GM18907 (cell line): Measurements from ENCODE around the gene WWP2.
A peak's percentile ranks its signal among the peaks of the same experiment; 100 is the strongest.

ENCODE experiments used
- ATAC-seq: cut with Tn5 transposase; IDR thresholded peaks from one replicate; pipeline ENCODE4 v1.9.1; 2021; ENCODE audit warnings: mild to moderate bottlenecking, moderate library complexity; ENCODE audit not compliant: unreplicated experiment

WWP2 gene

GRCh38 chr16:69829338-69829737 is 67.2 kb downstream of the WWP2 start:
- no peak for ATAC-seq

DNA sequence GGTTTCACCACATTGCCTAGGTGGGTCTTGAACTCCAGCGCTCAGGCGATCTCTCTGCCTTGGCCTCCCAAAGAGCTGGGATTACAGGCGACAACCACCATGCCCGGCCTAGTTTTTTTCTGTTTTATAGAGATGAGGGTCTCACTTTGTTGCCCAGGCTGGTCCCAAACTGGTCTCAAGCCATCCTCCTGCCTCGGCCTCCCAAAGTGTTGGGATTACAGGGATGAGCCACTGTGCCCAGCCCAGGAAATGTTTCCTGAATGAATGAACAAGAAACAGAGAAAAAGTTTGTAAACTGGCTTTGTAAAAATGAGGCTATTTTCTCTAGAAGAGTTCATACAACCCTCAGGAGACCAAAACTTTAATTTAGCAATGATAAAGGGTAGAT is 68.0 kb downstream of the WWP2 start:
- ATAC-seq, result no peak

DNA sequence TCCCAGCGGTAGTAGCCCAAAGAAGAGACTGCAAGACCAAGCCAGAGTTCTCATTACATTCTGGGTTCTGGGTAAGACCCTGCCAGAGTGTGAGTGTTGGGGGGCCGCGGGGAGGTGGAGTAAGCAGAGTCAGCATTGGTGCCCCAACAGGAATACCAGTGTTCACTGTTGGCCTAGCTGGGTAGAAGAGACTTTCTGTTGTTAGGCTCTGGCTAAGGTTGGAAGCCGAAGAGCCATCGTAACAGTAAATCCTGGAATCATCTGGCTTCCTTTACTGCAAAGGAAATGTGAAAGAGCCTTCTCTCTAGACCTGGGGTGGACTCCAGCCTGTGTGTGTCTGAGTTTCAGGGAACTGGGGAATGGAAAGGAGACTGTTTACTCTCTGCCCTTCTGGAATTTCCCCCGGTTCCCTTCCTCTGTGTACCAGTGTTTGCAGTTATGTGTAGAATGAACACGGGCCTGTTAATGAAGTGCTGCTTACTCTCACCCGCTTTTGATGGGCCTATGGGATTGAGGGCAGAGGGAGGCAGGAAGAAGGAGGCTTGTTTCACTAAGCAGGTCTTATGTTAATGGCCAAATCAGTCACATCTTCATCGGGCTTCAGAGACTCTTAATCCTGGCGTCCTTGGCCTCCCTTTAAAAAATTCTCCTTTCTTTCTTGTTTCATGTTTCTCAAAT is 68.5 kb downstream of the WWP2 start:
- ATAC-seq, result no peak

DNA sequence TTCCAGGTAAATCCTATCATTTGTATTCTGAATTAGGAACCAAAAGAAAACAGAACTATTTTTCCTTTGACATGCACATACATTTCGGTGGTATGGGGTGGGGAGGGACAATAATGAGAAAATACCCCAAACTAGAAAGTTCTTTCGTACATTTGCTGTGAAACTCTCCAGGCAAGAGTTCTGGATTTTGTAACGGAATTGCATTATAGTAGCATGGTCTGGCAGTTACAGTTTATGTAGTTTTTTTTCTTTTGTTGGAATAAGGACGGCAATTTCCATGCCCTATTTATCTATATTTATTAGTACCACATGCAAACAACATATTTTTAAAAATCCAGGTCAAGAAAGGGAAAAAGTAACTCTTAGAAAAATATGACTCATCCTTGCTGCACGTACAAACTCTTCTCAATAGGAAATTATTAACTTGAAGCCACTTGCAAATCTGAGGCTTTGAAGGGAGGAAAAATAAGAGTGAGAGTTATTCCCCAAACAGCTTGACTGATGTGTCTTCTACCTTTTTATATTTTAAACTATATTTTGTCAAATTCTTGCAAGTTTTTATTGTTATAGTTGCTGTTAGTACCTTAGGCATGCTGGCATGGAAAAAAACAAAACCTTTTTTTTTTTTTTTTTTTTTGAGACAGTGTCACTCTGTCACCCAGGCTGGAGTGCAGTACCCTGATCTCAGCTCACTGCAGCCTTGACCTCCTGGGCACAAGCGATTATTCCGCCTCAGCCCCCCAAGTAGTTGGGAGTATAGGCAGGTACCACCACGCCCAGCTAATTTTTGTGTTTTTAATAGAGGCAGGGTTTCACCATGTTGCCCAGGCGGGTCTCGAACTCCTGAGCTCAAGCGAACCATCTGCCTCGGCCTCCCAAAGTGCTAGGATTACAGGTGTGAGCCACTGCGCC is 69.3 kb downstream of the WWP2 start:
- no peak for ATAC-seq

DNA sequence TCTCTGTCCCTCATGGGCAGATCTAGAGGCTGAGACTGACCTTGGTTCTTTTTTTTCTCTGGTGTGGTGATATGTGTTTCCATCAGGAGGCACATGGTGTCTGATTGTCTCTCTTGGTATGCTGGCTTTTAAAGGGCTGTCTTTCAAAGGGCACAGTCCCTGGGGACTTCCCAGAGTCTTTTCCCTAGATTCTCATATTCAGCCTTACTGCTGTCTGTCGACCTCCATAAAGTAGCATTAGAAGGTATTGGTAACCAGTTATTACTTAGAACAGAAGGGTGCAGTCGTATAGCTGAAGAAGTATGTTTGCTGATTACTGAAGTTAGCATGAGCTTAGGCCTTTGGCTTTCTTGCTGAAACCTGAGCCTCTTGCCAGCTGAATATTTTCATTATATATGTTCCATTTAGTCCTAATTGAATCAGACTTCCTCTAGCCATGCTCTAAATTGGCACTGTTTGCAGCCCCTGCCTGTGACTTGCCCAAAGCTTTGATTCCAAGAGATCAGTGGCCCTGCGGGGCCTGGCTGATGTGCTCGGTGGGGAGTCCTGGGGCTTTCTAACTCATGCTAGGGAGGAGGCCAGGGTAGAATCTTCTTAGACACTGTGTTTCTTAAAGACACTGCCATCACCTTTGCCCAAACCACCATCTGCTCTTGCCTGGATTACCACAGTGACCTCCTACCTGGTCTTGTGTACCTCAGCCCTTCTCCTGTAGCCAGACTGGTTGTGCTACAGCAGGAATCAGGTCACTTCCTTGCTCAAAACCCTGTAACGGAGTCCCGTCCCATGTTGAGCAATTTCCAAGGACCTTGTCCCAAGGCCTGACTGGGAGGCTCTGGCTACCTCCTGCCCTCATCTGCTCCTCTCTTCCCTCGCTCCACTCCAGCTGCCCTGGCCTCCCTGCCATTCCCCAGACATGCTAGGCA is 71.5 kb downstream of the WWP2 start:
- no peak for ATAC-seq

- peak; percentile 70 for ATAC-seq
Measured at GRCh38 chr16:69834807-69835466, 72.8 kb downstream of the WWP2 start.

DNA sequence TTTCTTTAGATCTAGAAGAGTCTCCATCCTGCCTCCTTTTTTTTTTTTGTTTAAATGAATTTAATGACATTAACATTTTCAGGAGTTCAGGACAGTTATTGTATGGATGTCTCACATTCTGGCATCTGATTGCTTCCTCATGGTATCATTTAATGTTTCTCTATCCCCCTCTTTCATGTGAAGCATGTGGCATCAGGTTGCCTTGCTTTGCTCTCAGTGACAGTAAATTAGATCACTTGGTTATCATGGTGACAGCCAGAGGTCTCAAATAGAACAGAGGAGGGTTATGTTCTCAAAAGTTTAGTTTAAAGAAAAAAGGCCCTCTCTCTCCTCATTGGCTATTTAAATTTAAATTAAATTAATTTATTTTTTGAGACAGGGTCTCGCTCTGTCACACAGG is 74.1 kb downstream of the WWP2 start:
- ATAC-seq, result no peak

GRCh38 chr16:69837380-69837779 is 75.2 kb downstream of the WWP2 start:
- ATAC-seq, result no peak

DNA sequence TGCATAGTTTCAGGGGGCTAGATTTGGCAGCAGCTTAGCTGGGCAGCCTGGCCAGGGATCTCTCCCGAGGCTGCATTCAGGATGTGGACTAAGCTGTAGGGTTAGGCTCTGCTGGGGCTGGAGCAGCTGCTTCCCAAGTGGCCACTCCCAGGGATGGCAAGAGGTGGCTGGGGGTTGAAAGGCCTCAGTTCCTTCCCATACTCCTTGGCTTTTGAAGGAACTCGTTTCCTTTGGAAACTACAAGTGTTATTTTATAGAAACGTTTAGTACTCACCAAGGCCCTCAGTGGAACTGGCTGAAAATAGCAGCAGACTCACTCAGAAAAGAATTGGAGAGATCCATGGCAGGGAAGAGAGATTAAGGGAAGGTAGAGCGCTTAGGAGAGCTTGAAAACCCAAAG is 76.4 kb downstream of the WWP2 start:
- no peak for ATAC-seq

DNA sequence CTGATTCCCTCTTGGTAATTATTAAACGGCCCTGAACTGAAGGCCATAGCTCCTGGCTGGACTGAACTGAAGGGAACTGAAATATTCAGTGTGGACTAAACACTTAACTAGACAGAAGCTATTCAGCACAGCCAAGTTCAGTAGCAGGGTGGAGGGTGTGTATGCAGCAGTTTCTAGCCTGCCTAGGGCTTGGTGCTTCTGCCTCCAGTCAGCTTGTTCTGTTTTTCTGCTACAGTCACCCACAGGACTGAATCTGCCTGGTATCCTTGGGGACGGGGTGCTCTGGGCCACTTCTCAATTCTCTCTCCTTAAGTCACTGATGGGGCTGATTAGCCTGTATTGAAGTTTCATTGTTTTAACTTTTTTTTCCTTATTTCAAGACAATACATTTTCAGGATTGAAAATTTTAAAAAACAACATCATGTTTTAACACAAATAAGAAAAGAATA is 77.1 kb downstream of the WWP2 start:
- ATAC-seq, result no peak

GRCh38 chr16:69839798-69840409 is 77.8 kb downstream of the WWP2 start:
- ATAC-seq, result no peak

GRCh38 chr16:69840975-69841374 is 78.8 kb downstream of the WWP2 start:
- no peak for ATAC-seq

GRCh38 chr16:69844441-69844840 is 82.3 kb downstream of the WWP2 start:
- no peak for ATAC-seq

- no peak for ATAC-seq
Measured at GRCh38 chr16:69845181-69845580, 83.0 kb downstream of the WWP2 start.

GRCh38 chr16:69847643-69848042 is 85.5 kb downstream of the WWP2 start:
- ATAC-seq, result no peak

GRCh38 chr16:69848637-69849545 is 86.8 kb downstream of the WWP2 start:
- no peak for ATAC-seq

DNA sequence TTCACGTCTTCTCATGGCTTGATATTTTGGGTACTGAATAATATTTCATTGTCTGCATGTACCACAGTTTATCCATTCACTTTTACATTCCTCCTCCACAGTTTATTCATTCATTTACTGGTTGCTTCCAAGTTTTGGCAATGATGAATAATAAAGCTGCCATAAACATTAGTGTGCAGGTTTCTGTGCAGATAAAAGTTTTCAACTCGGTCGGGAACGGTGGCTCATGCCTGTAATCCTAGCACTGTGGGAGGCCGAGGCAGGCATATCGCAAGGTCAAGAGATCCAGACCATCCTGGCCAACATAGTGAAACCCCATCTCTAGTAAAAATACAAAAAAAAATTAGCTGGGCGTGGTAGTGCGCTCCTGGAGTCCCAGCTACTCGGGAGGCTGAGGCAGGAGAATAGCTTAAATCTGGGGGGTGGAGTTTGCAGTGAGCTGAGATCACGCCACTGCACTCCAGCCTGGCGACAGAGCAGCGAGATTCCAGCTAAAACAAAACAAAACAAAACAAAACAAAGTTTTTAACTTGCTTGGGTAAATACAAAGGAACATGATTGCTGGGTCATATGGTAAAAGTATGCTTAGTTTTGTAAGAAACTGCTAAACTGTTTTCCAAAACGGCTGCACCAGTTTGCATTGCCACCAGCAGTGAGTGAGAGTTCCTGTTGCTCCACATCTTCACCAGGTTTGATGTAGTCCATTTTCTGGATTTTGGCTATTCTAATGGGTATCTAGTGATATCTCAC is 89.5 kb downstream of the WWP2 start:
- ATAC-seq, result no peak

- ATAC-seq, result no peak
Measured at GRCh38 chr16:69852815-69853214, 90.7 kb downstream of the WWP2 start.
